ENCODE data around the gene ATXN7L3B. TPM values are rescaled to one million over a fixed set of nuclear protein-coding genes. Genes with fewer than 3 reads are reported as not detected.

The ATXN7L3B gene
- total and polyA plus RNA-seq, 2 experiments from 2014 or later, result 42.6 to 54.5 TPM

- no peak for TF ChIP-seq CTCF (IDR thresholded peaks at IDR 0.05; ENCODE audit: low read depth, low read length)
- Histone ChIP-seq H3K27me3 (no peaks in the 10 kb centered on the region), H3K4me1 (ENCODE audit: low read depth) (no peaks in the 10 kb centered on the region), H3K4me3 (no peak overlapping the region), H3K9me3 (ENCODE audit: low read depth) (no peaks in the 10 kb centered on the region), H3K27ac (no peak overlapping the region), H3K36me3 (no peaks in the 10 kb centered on the region)
- DNase-seq (ENCODE audit: low read depth in 1 of 2, low spot score in 1 of 2), result no peak
Measured at GRCh38 chr12:74527491-74527890, 10.1 kb upstream of the ATXN7L3B start.

- Histone ChIP-seq H3K9me3 (ENCODE audit: low read depth) (no peaks in the 10 kb centered on the region), H3K27ac (no peak overlapping the region), H3K4me3 (no peak overlapping the region), H3K36me3 (no peaks in the 10 kb centered on the region), H3K4me1 (ENCODE audit: low read depth) (no peaks in the 10 kb centered on the region), H3K27me3 (no peaks in the 10 kb centered on the region)
- TF ChIP-seq CTCF (IDR thresholded peaks at IDR 0.05; ENCODE audit: low read depth, low read length), result no peak
- no peak for DNase-seq (ENCODE audit: low read depth in 1 of 2, low spot score in 1 of 2)
Measured at GRCh38 chr12:74530676-74531075, 7.0 kb upstream of the ATXN7L3B start.

GRCh38 chr12:74535536-74535935, 2.1 kb upstream of the ATXN7L3B start:
- no peaks in the 10 kb centered on the region for H3K27me3 ChIP-seq
- TF ChIP-seq CTCF (IDR thresholded peaks at IDR 0.05; ENCODE audit: low read depth, low read length), result no peak
- no peaks in the 10 kb centered on the region for H3K36me3 ChIP-seq
- no peaks in the 10 kb centered on the region for H3K9me3 ChIP-seq (ENCODE audit: low read depth)
- no peak overlapping the region for H3K27ac ChIP-seq
- peaks cover 21% of the 10 kb centered on the region for H3K4me1 ChIP-seq (ENCODE audit: low read depth)
- no peak overlapping the region for H3K4me3 ChIP-seq
- no peak for DNase-seq (ENCODE audit: low read depth in 1 of 2, low spot score in 1 of 2)

- no peaks in the 10 kb centered on the region for H3K9me3 ChIP-seq (ENCODE audit: low read depth)
- peak overlapping the region; percentile 99 for H3K27ac ChIP-seq
- DNase-seq (ENCODE audit: low read depth in 1 of 2, low spot score in 1 of 2), result peak; percentile 42 to 71
Measured at GRCh38 chr12:74537126-74537706, 419 bp upstream of the ATXN7L3B start.

GRCh38 chr12:74538491-74539258, 1.0 kb downstream of the ATXN7L3B start:
- H3K27me3 ChIP-seq, result no peaks in the 10 kb centered on the region
- H3K4me1 ChIP-seq (ENCODE audit: low read depth), result peaks cover 31% of the 10 kb centered on the region
- H3K36me3 ChIP-seq, result no peaks in the 10 kb centered on the region
- H3K27ac ChIP-seq, result peak overlapping the region; percentile 99
- TF ChIP-seq CTCF (IDR thresholded peaks at IDR 0.05; ENCODE audit: low read depth, low read length), result no peak
- peak; percentile 5 to 8 for DNase-seq (ENCODE audit: low read depth in 1 of 2, low spot score in 1 of 2)
- no peaks in the 10 kb centered on the region for H3K9me3 ChIP-seq (ENCODE audit: low read depth)
- H3K4me3 ChIP-seq, result peak overlapping the region; percentile 74

More at GRCh38 chr12:74537126-74537706, 419 bp upstream of the ATXN7L3B start:
- TF ChIP-seq CTCF (IDR thresholded peaks at IDR 0.05; ENCODE audit: low read depth, low read length), result peak; percentile 62
- H3K4me3 ChIP-seq, result peak overlapping the region; percentile 74
- H3K4me1 ChIP-seq (ENCODE audit: low read depth), result peaks cover 31% of the 10 kb centered on the region
- no peaks in the 10 kb centered on the region for H3K36me3 ChIP-seq
- H3K27me3 ChIP-seq, result no peaks in the 10 kb centered on the region
